OCI-LY7 (cell line): ENCODE results near the gene ZNF470.

Source experiments
- CTCF ChIP-seq: fragments of 200-600 bp; sonication (generic); conservative IDR thresholded peaks from 2 replicates; pipeline ENCODE4 v1.5.1; 2014; ENCODE audit warnings: mild to moderate bottlenecking, antibody characterized with exemption, low read length, moderate library complexity, mixed read lengths
- EZH2phosphoT487 ChIP-seq: fragments of 200-600 bp; sonication (generic); IDR thresholded peaks from 2 replicates; pipeline ENCODE4 v1.6.1; 2018; ENCODE audit warnings: low read depth, borderline replicate concordance, mild to moderate bottlenecking, mixed run types, antibody characterized with exemption, low read length, moderate library complexity, mixed read lengths

- TF ChIP-seq CTCF = no peak
- TF ChIP-seq EZH2phosphoT487 = no peak
Measured at GRCh38 chr19:56603829-56604228, 36.6 kb downstream of the ZNF470 start.
